ENCODE data around the gene CLCN4.
A peak's percentile ranks its signal among the peaks of the same experiment; 100 is the strongest.

The CLCN4 gene

DNA sequence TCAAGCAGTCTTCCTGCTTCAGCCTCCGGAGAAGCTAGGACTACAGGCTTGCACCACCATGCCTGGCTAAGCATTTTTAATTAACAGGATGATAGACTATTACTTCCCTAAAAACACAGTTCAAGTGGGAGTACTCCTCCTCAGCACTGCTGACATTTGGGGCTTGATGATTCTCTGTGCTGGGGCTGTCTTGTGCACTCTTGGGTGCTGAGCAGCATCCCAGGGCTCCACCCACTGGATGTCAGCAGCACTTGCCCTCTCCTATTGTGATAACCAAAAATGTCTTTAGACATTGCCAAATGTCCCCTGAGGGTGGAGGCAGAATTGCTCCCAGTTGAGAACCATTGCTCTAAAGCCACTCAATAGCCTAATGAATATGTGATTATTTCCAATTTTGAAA, 60.4 kb downstream of the CLCN4 start:
- no peaks in the 10 kb centered on the region for H3K9me3 ChIP-seq (ENCODE audit: low read length)
- H2AFZ ChIP-seq (ENCODE audit: low read length) = no peak overlapping the region
- H3K9me2 ChIP-seq (ENCODE audit: low read depth, low read length) = no peaks in the 10 kb centered on the region
- H3F3A ChIP-seq (ENCODE audit: insufficient read depth, low read length) = no peaks in the 10 kb centered on the region
- no peaks in the 10 kb centered on the region for H3K27me3 ChIP-seq (ENCODE audit: insufficient read depth, low read length)
- no peaks in the 10 kb centered on the region for H4K20me1 ChIP-seq (ENCODE audit: insufficient read depth, low read length)
- H3K4me1 ChIP-seq (ENCODE audit: insufficient read depth, low read length, severe bottlenecking) = no peaks in the 10 kb centered on the region
- H3K4me2 ChIP-seq (ENCODE audit: low read length) = no peak overlapping the region
- H3K9ac ChIP-seq (ENCODE audit: low read length) = no peak overlapping the region
- H3K4me3 ChIP-seq (ENCODE audit: low read depth, low read length, poor library complexity, severe bottlenecking) = no peak overlapping the region
- no peak overlapping the region for H3K27ac ChIP-seq (ENCODE audit: low read depth, low read length, poor library complexity, severe bottlenecking)
- H3K79me2 ChIP-seq (ENCODE audit: insufficient read depth, low read length) = no peaks in the 10 kb centered on the region
- TF ChIP-seq, protein P1, sequence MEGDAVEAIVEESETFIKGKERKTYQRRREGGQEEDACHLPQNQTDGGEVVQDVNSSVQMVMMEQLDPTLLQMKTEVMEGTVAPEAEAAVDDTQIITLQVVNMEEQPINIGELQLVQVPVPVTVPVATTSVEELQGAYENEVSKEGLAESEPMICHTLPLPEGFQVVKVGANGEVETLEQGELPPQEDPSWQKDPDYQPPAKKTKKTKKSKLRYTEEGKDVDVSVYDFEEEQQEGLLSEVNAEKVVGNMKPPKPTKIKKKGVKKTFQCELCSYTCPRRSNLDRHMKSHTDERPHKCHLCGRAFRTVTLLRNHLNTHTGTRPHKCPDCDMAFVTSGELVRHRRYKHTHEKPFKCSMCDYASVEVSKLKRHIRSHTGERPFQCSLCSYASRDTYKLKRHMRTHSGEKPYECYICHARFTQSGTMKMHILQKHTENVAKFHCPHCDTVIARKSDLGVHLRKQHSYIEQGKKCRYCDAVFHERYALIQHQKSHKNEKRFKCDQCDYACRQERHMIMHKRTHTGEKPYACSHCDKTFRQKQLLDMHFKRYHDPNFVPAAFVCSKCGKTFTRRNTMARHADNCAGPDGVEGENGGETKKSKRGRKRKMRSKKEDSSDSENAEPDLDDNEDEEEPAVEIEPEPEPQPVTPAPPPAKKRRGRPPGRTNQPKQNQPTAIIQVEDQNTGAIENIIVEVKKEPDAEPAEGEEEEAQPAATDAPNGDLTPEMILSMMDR (IDR thresholded peaks at IDR 0.05; ENCODE audit: low read length) = peak; percentile 13
- TF ChIP-seq EZH2 (IDR thresholded peaks at IDR 0.05; ENCODE audit: borderline replicate concordance, low read length) = no peak
- H3K36me3 ChIP-seq (ENCODE audit: insufficient read depth, low read length) = no peaks in the 10 kb centered on the region

DNA sequence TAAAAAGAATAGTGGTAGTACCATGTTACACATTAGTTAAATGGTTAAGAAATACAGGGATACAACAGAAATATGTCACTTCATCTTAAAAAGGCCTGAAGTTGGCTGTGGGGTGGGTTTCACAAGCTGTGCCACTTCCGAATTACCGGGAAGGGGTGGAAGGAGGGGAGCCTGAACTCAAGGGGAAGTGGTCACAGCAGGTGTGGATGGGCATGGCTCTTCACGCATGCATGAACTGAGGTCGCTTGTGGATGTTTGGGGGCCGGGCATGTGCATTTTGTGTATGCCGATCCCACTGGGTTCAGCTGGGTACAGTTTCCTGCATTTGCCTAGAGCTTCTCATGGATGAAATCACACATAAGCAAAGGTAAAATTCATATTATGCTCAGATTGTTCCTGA, 64.9 kb downstream of the CLCN4 start:
- no peaks in the 10 kb centered on the region for H4K20me1 ChIP-seq (ENCODE audit: insufficient read depth, low read length)
- no peaks in the 10 kb centered on the region for H3K79me2 ChIP-seq (ENCODE audit: insufficient read depth, low read length)
- H3K9me2 ChIP-seq (ENCODE audit: low read depth, low read length) = no peaks in the 10 kb centered on the region
- no peaks in the 10 kb centered on the region for H3K4me1 ChIP-seq (ENCODE audit: insufficient read depth, low read length, severe bottlenecking)
- no peak overlapping the region for H2AFZ ChIP-seq (ENCODE audit: low read length)
- no peak overlapping the region for H3K27ac ChIP-seq (ENCODE audit: low read depth, low read length, poor library complexity, severe bottlenecking)
- H3K27me3 ChIP-seq (ENCODE audit: insufficient read depth, low read length) = no peaks in the 10 kb centered on the region
- H3K4me3 ChIP-seq (ENCODE audit: low read depth, low read length, poor library complexity, severe bottlenecking) = no peak overlapping the region
- no peaks in the 10 kb centered on the region for H3K9me3 ChIP-seq (ENCODE audit: low read length)
- H3F3A ChIP-seq (ENCODE audit: insufficient read depth, low read length) = no peaks in the 10 kb centered on the region
- no peak overlapping the region for H3K9ac ChIP-seq (ENCODE audit: low read length)
- no peak for TF ChIP-seq EZH2 (IDR thresholded peaks at IDR 0.05; ENCODE audit: borderline replicate concordance, low read length)
- TF ChIP-seq, protein P1 (IDR thresholded peaks at IDR 0.05; ENCODE audit: low read length) = no peak
- no peak overlapping the region for H3K4me2 ChIP-seq (ENCODE audit: low read length)
- no peaks in the 10 kb centered on the region for H3K36me3 ChIP-seq (ENCODE audit: insufficient read depth, low read length)

DNA sequence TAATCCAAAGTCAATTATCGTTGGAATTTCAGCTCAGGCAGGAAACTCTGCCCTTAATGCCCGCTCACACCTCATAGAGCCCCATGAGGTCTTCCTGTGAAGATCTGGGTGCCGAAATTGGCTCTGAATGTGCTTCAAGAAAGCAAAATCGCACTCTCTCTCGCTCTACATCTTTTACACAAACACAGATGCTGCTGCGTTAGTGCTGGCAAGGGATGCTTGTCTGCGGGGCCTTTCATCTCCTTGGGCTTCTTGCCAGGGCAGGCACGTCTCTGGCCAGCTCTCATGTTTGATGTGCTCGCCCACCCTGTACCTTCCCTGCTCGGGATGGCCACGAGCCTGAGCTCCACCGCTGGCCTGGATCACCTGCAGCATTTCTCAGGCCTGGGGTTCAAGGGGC, 66.5 kb downstream of the CLCN4 start:
- Histone ChIP-seq H3K9ac (ENCODE audit: low read length) (no peak overlapping the region), H3K4me1 (ENCODE audit: insufficient read depth, low read length, severe bottlenecking) (no peaks in the 10 kb centered on the region), H3K79me2 (ENCODE audit: insufficient read depth, low read length) (no peaks in the 10 kb centered on the region), H3K4me3 (ENCODE audit: low read depth, low read length, poor library complexity, severe bottlenecking) (no peak overlapping the region), H3K27me3 (ENCODE audit: insufficient read depth, low read length) (no peaks in the 10 kb centered on the region), H3K27ac (ENCODE audit: low read depth, low read length, poor library complexity, severe bottlenecking) (no peak overlapping the region), H4K20me1 (ENCODE audit: insufficient read depth, low read length) (no peaks in the 10 kb centered on the region), H3K9me3 (ENCODE audit: low read length) (no peaks in the 10 kb centered on the region), H3K9me2 (ENCODE audit: low read depth, low read length) (no peaks in the 10 kb centered on the region), H2AFZ (ENCODE audit: low read length) (no peak overlapping the region), H3K36me3 (ENCODE audit: insufficient read depth, low read length) (no peaks in the 10 kb centered on the region), H3F3A (ENCODE audit: insufficient read depth, low read length) (no peaks in the 10 kb centered on the region), H3K4me2 (ENCODE audit: low read length) (no peak overlapping the region)
- TF ChIP-seq EZH2 (IDR thresholded peaks at IDR 0.05; ENCODE audit: borderline replicate concordance, low read length) = no peak
- TF ChIP-seq, protein P1 (IDR thresholded peaks at IDR 0.05; ENCODE audit: low read length) = no peak

Measured in OCI-LY1 (cell line).